K562 (cell line): ENCODE data around the gene MAST4.

Source experiments
- ATF6 ChIP-seq: sonication (generic); formaldehyde crosslinking; IDR thresholded peaks from 2 replicates; pipeline ENCODE4 v1.4.0; 2020; ENCODE audit warnings: mild to moderate bottlenecking, missing genetic modification reagents
- BHLHE40 ChIP-seq: IDR thresholded peaks from 2 replicates; pipeline ENCODE4 v1.6.1; 2011; ENCODE audit warnings: low read length, improper control_type of control experiment
- E2F1 ChIP-seq: sonication (generic); formaldehyde crosslinking; IDR thresholded peaks from 2 replicates; pipeline ENCODE4 v1.8.1; 2023; ENCODE audit warnings: mild to moderate bottlenecking, missing genetic modification reagents, moderate library complexity
- MAX ChIP-seq: sonication (generic); formaldehyde crosslinking; IDR thresholded peaks from 2 replicates; pipeline ENCODE4 v1.9.0; 2022; ENCODE audit warnings: mild to moderate bottlenecking, missing genetic modification reagents
- NFE2L1 ChIP-seq: fragments of 450-650 bp; IDR thresholded peaks from 2 replicates; pipeline ENCODE4 v1.6.1; 2016; ENCODE audit warnings: missing genetic modification characterization, low read depth, mild to moderate bottlenecking, missing compliant biosample characterization, moderate library complexity, borderline replicate concordance
- POLR2A ChIP-seq: fragments of 450-650 bp; conservative IDR thresholded peaks from 2 replicates; pipeline ENCODE4 v1.6.1; 2016
- POLR2AphosphoS5 ChIP-seq: IDR thresholded peaks from 2 replicates; pipeline ENCODE4 v1.6.1; 2011; ENCODE audit warnings: mild to moderate bottlenecking, low read depth, low read length, moderate library complexity; ENCODE audit not compliant: control insufficient read depth, insufficient read depth
- ZNF274 ChIP-seq: IDR thresholded peaks from 2 replicates; pipeline ENCODE4 v1.6.1; 2011; ENCODE audit warnings: low read depth, mild to moderate bottlenecking, low read length, moderate library complexity, borderline replicate concordance

- TF ChIP-seq ATF6 (no peak), POLR2A (no peak), POLR2AphosphoS5 (no peak), MAX (CRISPR knock-in tag) (no peak), ZNF274 (no peak), NFE2L1 (no peak), BHLHE40 (no peak), E2F1 (CRISPR knock-in tag) (no peak)
Observed at GRCh38 chr5:66871651-66872050, 275.5 kb downstream of the MAST4 start.
